ENCODE data around the gene ZNF264.

DNA sequence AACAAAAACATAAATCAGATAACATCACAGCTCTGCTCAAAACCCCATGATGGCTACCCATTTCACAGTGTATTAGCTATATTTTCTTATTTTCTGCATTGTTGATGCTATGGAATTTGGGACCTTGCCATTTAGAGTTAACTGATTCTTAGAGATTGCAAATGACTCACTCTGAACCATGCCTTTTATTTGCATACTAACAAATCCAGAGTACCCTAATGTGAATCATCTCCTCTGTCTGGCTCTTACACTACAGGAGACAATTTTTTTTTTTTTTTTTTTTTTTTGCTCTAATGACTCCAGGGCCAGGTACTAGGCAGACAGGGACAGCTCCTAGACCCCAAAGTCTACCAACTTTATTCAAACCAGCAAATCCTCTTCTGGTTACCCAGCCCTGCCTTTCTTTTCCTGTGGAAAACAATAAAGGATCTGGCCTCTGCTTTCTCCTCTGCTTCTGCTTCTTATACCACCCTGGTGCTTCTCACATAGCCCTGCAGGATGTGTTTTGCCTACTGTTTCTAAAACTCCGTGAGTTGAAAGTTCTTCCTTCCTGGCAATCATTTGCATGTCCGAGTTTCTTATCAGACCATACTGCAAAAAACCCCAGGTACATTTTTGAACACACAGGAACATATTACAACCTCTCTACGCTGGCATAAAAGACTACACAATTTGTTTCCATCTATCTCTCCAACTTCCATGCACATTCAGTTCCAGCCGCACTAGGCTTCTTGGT, 78.4 kb downstream of the ZNF264 start:
- TF ChIP-seq POLR2A (IDR thresholded peaks at IDR 0.05) (no peak), POLR2AphosphoS5 (IDR thresholded peaks at IDR 0.05) (no peak)
- TF ChIP-seq, protein P1, sequence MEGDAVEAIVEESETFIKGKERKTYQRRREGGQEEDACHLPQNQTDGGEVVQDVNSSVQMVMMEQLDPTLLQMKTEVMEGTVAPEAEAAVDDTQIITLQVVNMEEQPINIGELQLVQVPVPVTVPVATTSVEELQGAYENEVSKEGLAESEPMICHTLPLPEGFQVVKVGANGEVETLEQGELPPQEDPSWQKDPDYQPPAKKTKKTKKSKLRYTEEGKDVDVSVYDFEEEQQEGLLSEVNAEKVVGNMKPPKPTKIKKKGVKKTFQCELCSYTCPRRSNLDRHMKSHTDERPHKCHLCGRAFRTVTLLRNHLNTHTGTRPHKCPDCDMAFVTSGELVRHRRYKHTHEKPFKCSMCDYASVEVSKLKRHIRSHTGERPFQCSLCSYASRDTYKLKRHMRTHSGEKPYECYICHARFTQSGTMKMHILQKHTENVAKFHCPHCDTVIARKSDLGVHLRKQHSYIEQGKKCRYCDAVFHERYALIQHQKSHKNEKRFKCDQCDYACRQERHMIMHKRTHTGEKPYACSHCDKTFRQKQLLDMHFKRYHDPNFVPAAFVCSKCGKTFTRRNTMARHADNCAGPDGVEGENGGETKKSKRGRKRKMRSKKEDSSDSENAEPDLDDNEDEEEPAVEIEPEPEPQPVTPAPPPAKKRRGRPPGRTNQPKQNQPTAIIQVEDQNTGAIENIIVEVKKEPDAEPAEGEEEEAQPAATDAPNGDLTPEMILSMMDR (IDR thresholded peaks at IDR 0.05): no peak

Data from stomach (tissue), 4 donors.